ENCODE results near the gene MLPH. TPM values are rescaled to one million over a fixed set of nuclear protein-coding genes. Genes with fewer than 3 reads are reported as not detected.

The MLPH gene
- polyA plus RNA-seq, 1 donor from 2014 or later: not detected

- H3K4me1 Mint-ChIP-seq: peaks cover 0 to 2% (median 0%) of the 10 kb centered on the region in 3 donors
- no peak overlapping the region for H3K4me3 Mint-ChIP-seq
- H3K36me3 Mint-ChIP-seq: no peaks in the 10 kb centered on the region
- H3K27ac Mint-ChIP-seq: no peak overlapping the region
- peaks cover 12% of the 10 kb centered on the region for H3K27me3 Mint-ChIP-seq
- H3K9me3 Mint-ChIP-seq: peaks cover 5 to 10% (median 7%) of the 10 kb centered on the region in 3 donors
These were observed 72.0 kb downstream of the MLPH start for GRCh38 chr2:237558961-237559641.

GRCh38 chr2:237561221-237561620 lies 74.2 kb downstream of the MLPH start:
- Mint-ChIP-seq H3K4me1 (peaks cover 0 to 2% (median 0%) of the 10 kb centered on the region in 3 donors), H3K36me3 (no peaks in the 10 kb centered on the region), H3K9me3 (peaks cover under 1 to 6% (median 2%) of the 10 kb centered on the region in 3 donors), H3K4me3 (no peak overlapping the region), H3K27me3 (peaks cover 11% of the 10 kb centered on the region), H3K27ac (no peak overlapping the region)

- Mint-ChIP-seq H3K4me1 (peaks cover 0 to 2% (median 0%) of the 10 kb centered on the region in 3 donors), H3K36me3 (no peaks in the 10 kb centered on the region), H3K27ac (no peak overlapping the region), H3K4me3 (no peak overlapping the region), H3K27me3 (peaks cover 14% of the 10 kb centered on the region), H3K9me3 (peaks cover 0 to 3% (median 1%) of the 10 kb centered on the region in 3 donors)
These were observed 76.8 kb downstream of the MLPH start for GRCh38 chr2:237563816-237564215.

GRCh38 chr2:237564526-237565131 lies 77.6 kb downstream of the MLPH start:
- H3K4me1 Mint-ChIP-seq: peaks cover 0 to 2% (median 0%) of the 10 kb centered on the region in 3 donors
- H3K9me3 Mint-ChIP-seq: peaks cover 0 to 5% (median 3%) of the 10 kb centered on the region in 3 donors
- no peak overlapping the region for H3K27ac Mint-ChIP-seq
- no peak overlapping the region for H3K4me3 Mint-ChIP-seq
- no peaks in the 10 kb centered on the region for H3K36me3 Mint-ChIP-seq
- peaks cover 7% of the 10 kb centered on the region for H3K27me3 Mint-ChIP-seq

GRCh38 chr2:237565974-237566373 lies 78.9 kb downstream of the MLPH start:
- Mint-ChIP-seq H3K9me3 (peaks cover 0 to 5% (median 3%) of the 10 kb centered on the region in 3 donors), H3K27me3 (peaks cover 7% of the 10 kb centered on the region)

GRCh38 chr2:237566401-237567235 lies 79.6 kb downstream of the MLPH start, which contains the start of gene PRLH:
TSS of gene PRLH (plus strand) at chr2:237566574. CDS start at chr2:237566574, 0 bp downstream.
- Mint-ChIP-seq H3K36me3 (no peaks in the 10 kb centered on the region), H3K4me1 (peaks cover 0 to 2% (median 0%) of the 10 kb centered on the region in 3 donors), H3K9me3 (peaks cover 0 to 5% (median 3%) of the 10 kb centered on the region in 3 donors), H3K4me3 (no peak within 1 kb of the TSS), H3K27me3 (peaks cover 7% of the 10 kb centered on the region), H3K27ac (no peak within 1 kb of the TSS)

More at GRCh38 chr2:237565974-237566373, 78.9 kb downstream of the MLPH start:
- Mint-ChIP-seq H3K4me3 (no peak overlapping the region), H3K4me1 (peaks cover 0 to 2% (median 0%) of the 10 kb centered on the region in 3 donors), H3K27ac (no peak overlapping the region), H3K36me3 (no peaks in the 10 kb centered on the region)

GRCh38 chr2:237567276-237568029 lies 80.4 kb downstream of the MLPH start:
- Mint-ChIP-seq H3K4me1 (peaks cover 0 to 4% (median 2%) of the 10 kb centered on the region in 3 donors), H3K27me3 (peaks cover 7% of the 10 kb centered on the region), H3K9me3 (peaks cover 0 to 5% (median 3%) of the 10 kb centered on the region in 3 donors), H3K27ac (no peak overlapping the region), H3K36me3 (no peaks in the 10 kb centered on the region), H3K4me3 (no peak overlapping the region)

GRCh38 chr2:237568121-237568660 lies 81.1 kb downstream of the MLPH start:
- no peak overlapping the region for H3K4me3 Mint-ChIP-seq
- no peak overlapping the region for H3K27ac Mint-ChIP-seq
- H3K9me3 Mint-ChIP-seq: peaks cover 0 to 5% (median 3%) of the 10 kb centered on the region in 3 donors
- H3K4me1 Mint-ChIP-seq: peaks cover 0 to 4% (median 0%) of the 10 kb centered on the region in 3 donors
- peaks cover 7% of the 10 kb centered on the region for H3K27me3 Mint-ChIP-seq
- no peaks in the 10 kb centered on the region for H3K36me3 Mint-ChIP-seq

GRCh38 chr2:237569041-237569440 lies 82.0 kb downstream of the MLPH start:
- peaks cover 0 to 4% (median 0%) of the 10 kb centered on the region in 3 donors for H3K4me1 Mint-ChIP-seq
- H3K36me3 Mint-ChIP-seq: no peaks in the 10 kb centered on the region
- H3K27me3 Mint-ChIP-seq: peaks cover 7% of the 10 kb centered on the region
- peaks cover 0 to 5% (median 3%) of the 10 kb centered on the region in 3 donors for H3K9me3 Mint-ChIP-seq
- no peak overlapping the region for H3K4me3 Mint-ChIP-seq
- H3K27ac Mint-ChIP-seq: no peak overlapping the region

GRCh38 chr2:237569896-237570295 lies 82.8 kb downstream of the MLPH start:
- Mint-ChIP-seq H3K27ac (no peak overlapping the region), H3K36me3 (no peaks in the 10 kb centered on the region), H3K4me1 (peaks cover 0 to 4% (median 0%) of the 10 kb centered on the region in 3 donors), H3K4me3 (no peak overlapping the region), H3K27me3 (peaks cover 5% of the 10 kb centered on the region), H3K9me3 (peaks cover 0 to 5% (median 3%) of the 10 kb centered on the region in 3 donors)

GRCh38 chr2:237570776-237571335 lies 83.8 kb downstream of the MLPH start:
- no peaks in the 10 kb centered on the region for H3K36me3 Mint-ChIP-seq
- no peak overlapping the region for H3K4me3 Mint-ChIP-seq
- peaks cover 0 to 4% (median 0%) of the 10 kb centered on the region in 3 donors for H3K4me1 Mint-ChIP-seq
- peaks cover 0 to 5% (median 3%) of the 10 kb centered on the region in 3 donors for H3K9me3 Mint-ChIP-seq
- H3K27ac Mint-ChIP-seq: no peak overlapping the region
- peaks cover 5% of the 10 kb centered on the region for H3K27me3 Mint-ChIP-seq

GRCh38 chr2:237571551-237571950 lies 84.5 kb downstream of the MLPH start:
- Mint-ChIP-seq H3K27ac (peak overlapping the region in 1 of 3 donors; percentile 71), H3K36me3 (no peaks in the 10 kb centered on the region), H3K4me3 (no peak overlapping the region), H3K9me3 (peaks cover 0 to 5% (median 3%) of the 10 kb centered on the region in 3 donors), H3K27me3 (peaks cover 5% of the 10 kb centered on the region), H3K4me1 (peaks cover 0 to 4% (median 0%) of the 10 kb centered on the region in 3 donors)

GRCh38 chr2:237572021-237572741 lies 85.1 kb downstream of the MLPH start:
- Mint-ChIP-seq H3K4me3 (no peak overlapping the region), H3K9me3 (peaks cover 0 to 5% (median 3%) of the 10 kb centered on the region in 3 donors), H3K27ac (peak overlapping the region in 1 of 3 donors; percentile 71), H3K4me1 (peaks cover 0 to 4% (median 0%) of the 10 kb centered on the region in 3 donors), H3K36me3 (no peaks in the 10 kb centered on the region), H3K27me3 (peaks cover 5% of the 10 kb centered on the region)

All from IgD-negative memory B cell (primary cell).